HCT116 (cell line): ENCODE data around the gene PRC1. TPM values are rescaled to one million over a fixed set of nuclear protein-coding genes. Genes with fewer than 3 reads are reported as not detected.

Experiments
- ATAC-seq: fragments of 200-7000 bp; cut with Tn5 transposase; 2 replicates; pipeline ENCODE4 v1.9.1; 2020; ENCODE audit warnings: mild to moderate bottlenecking, moderate library complexity
- BruUV-seq: library from RNA; stranded (reverse); fragments of 400-500 nt; replicated peaks from 2 replicates; lab custom pipeline; 2021; lab: Mats Ljungman, UMichigan
- CTCF ChIA-PET: fragments of 300-600 bp; sonication (Branson Sonifier 250); formaldehyde crosslinking; loops from one replicate; lab custom pipeline; 2021; ENCODE audit warnings: antibody characterized with exemption; lab: Charles Lee
- POLR2A ChIA-PET: fragments of 300-600, 350-600 bp; sonication (Branson Sonifier 250); formaldehyde crosslinking; loops from one replicate; lab custom pipeline; 2021; ENCODE audit warnings: antibody characterized with exemption; lab: Charles Lee
- RAD21 ChIA-PET, 2 experiments: fragments of 300-600 bp; sonication (Branson Sonifier 250); formaldehyde crosslinking; loops; one replicate each; lab custom pipeline; 2023; ENCODE audit warnings: low total read pairs in 2 of 2; ENCODE audit not compliant: uncharacterized antibody in 2 of 2, unreplicated experiment in 2 of 2, low non-redundant PET in 1 of 2; lab: Charles Lee
- DNase-seq: peaks from one replicate; pipeline ENCODE4 v3.0.0-alpha.2; 2010; ENCODE audit warnings: low read depth, low spot score
- H2AFZ ChIP-seq: fragments of 200-600 bp; shearing (Covaris generic), sonication (generic); 2 replicates; pipeline ENCODE4 v1.6.1; 2017; ENCODE audit warnings: low read depth, mixed run types, mixed read lengths, antibody characterized with exemption, low read length; ENCODE audit not compliant: poor library complexity, severe bottlenecking
- H3K27ac ChIP-seq: 2 replicates; pipeline ENCODE4 v1.5.1; 2012; ENCODE audit warnings: low read depth, low read length
- H3K27me3 ChIP-seq: fragments of 200-600 bp; sonication (generic); 2 replicates; pipeline ENCODE4 v1.6.1; 2016; ENCODE audit warnings: mixed run types, low read length, mixed read lengths; ENCODE audit not compliant: insufficient read depth
- H3K36me3 ChIP-seq, 2 experiments: fragments of 200-500 bp in 1 of 2; fragments of 200-600 bp in 1 of 2; sonication (Bioruptor generic) in 1 of 2; sonication (generic) in 1 of 2; 2 replicates each; pipeline versions ENCODE4 v1.5.1 to v1.6.1; 2014 to 2016; ENCODE audit warnings: low read length in 2 of 2, inconsistent platforms in 1 of 2, mixed read lengths in 1 of 2, mixed run types in 1 of 2; ENCODE audit not compliant: insufficient read depth in 2 of 2, control insufficient read depth in 1 of 2
- H3K4me1 ChIP-seq, 2 experiments: fragments of 200-600 bp in 1 of 2; sonication (generic) in 1 of 2; 2 replicates each; pipeline versions ENCODE4 v1.5.1 to v1.6.1; 2012 to 2017; ENCODE audit warnings: low read length in 2 of 2, inconsistent platforms in 1 of 2, mild to moderate bottlenecking in 1 of 2, mixed read lengths in 1 of 2, mixed run types in 1 of 2, moderate library complexity in 1 of 2; ENCODE audit not compliant: insufficient read depth in 2 of 2, control insufficient read depth in 1 of 2
- H3K4me2 ChIP-seq: fragments of 200-600 bp; sonication (generic); 2 replicates; pipeline ENCODE4 v1.6.1; 2017; ENCODE audit warnings: mixed run types, low read length, mixed read lengths
- H3K4me3 ChIP-seq, 2 experiments: fragments of 200-600 bp in 1 of 2; sonication (generic) in 1 of 2; replicated peaks in 1 of 2; 2 replicates each; pipeline ENCODE4 v1.5.1; 2011 to 2016; ENCODE audit warnings: low read length in 2 of 2, control low read depth in 1 of 2, low read depth in 1 of 2, mild to moderate bottlenecking in 1 of 2, mixed read lengths in 1 of 2, mixed run types in 1 of 2
- H3K79me2 ChIP-seq: fragments of 200-600 bp; sonication (generic); 2 replicates; pipeline ENCODE4 v1.6.1; 2017; ENCODE audit warnings: mild to moderate bottlenecking, mixed run types, low read length, moderate library complexity, mixed read lengths; ENCODE audit not compliant: insufficient read depth
- H3K9ac ChIP-seq: fragments of 200-600 bp; sonication (generic); 2 replicates; pipeline ENCODE4 v1.6.1; 2016; ENCODE audit warnings: low read length, mixed read lengths
- H3K9me2 ChIP-seq: fragments of 200-600 bp; sonication (generic), shearing (Covaris generic); 2 replicates; pipeline ENCODE4 v1.6.1; 2017; ENCODE audit warnings: mixed run types, mild to moderate bottlenecking, moderate library complexity; ENCODE audit not compliant: insufficient read depth
- H3K9me3 ChIP-seq, 2 experiments: fragments of 200-500 bp in 1 of 2; fragments of 200-600 bp in 1 of 2; sonication (Bioruptor generic) in 1 of 2; sonication (generic) in 1 of 2; 2 replicates each; pipeline ENCODE4 v1.6.1; 2014 to 2017; ENCODE audit warnings: low read length in 2 of 2, mixed read lengths in 2 of 2, inconsistent platforms in 1 of 2, low read depth in 1 of 2, mild to moderate bottlenecking in 1 of 2, mixed run types in 1 of 2, moderate library complexity in 1 of 2; ENCODE audit not compliant: control insufficient read depth in 1 of 2, insufficient read depth in 1 of 2
- H4K20me1 ChIP-seq: fragments of 200-600 bp; sonication (generic), shearing (Covaris generic); 2 replicates; pipeline ENCODE4 v1.6.1; 2017; ENCODE audit warnings: mixed run types, mild to moderate bottlenecking, moderate library complexity; ENCODE audit not compliant: insufficient read depth
- CBX3 ChIP-seq: IDR thresholded peaks from 2 replicates; pipeline ENCODE4 v1.6.1; 2012; ENCODE audit warnings: low read depth
- EGR1 ChIP-seq: IDR thresholded peaks from 2 replicates; pipeline ENCODE4 v1.6.1; 2012; ENCODE audit warnings: low read depth
- ELF1 ChIP-seq: IDR thresholded peaks from 2 replicates; pipeline ENCODE4 v1.6.1; 2012; ENCODE audit warnings: low read depth, borderline replicate concordance
- EZH2 ChIP-seq: fragments of 200-600 bp; sonication (generic); IDR thresholded peaks from 2 replicates; pipeline ENCODE4 v1.6.1; 2017; ENCODE audit warnings: antibody characterized with exemption, mixed run types
- FOSL1 ChIP-seq: IDR thresholded peaks from 2 replicates; pipeline ENCODE4 v1.6.1; 2012; ENCODE audit warnings: low read depth
- POLR2AphosphoS5 ChIP-seq: IDR thresholded peaks from 2 replicates; pipeline ENCODE4 v1.6.1; 2011; ENCODE audit warnings: mild to moderate bottlenecking, low read depth, low read length, moderate library complexity
- RAD21 ChIP-seq: IDR thresholded peaks from 2 replicates; pipeline ENCODE4 v1.6.1; 2012; ENCODE audit warnings: low read depth, mild to moderate bottlenecking
- SIN3A ChIP-seq: IDR thresholded peaks from 2 replicates; pipeline ENCODE4 v1.6.1; 2012; ENCODE audit warnings: low read depth
- YY1 ChIP-seq: IDR thresholded peaks from 2 replicates; pipeline ENCODE4 v1.6.1; 2011; ENCODE audit warnings: low read length, low read depth, moderate library complexity, mild to moderate bottlenecking; ENCODE audit not compliant: insufficient replicate concordance; ENCODE audit errors: extremely low read depth
- ZBTB33 ChIP-seq: IDR thresholded peaks from 2 replicates; pipeline ENCODE4 v1.6.1; 2011; ENCODE audit warnings: mild to moderate bottlenecking, low read length, moderate library complexity; ENCODE audit not compliant: insufficient replicate concordance; ENCODE audit errors: extremely low read depth
- ZFX ChIP-seq: fragments of 450-650 bp; IDR thresholded peaks from 2 replicates; pipeline ENCODE4 v1.6.1; 2017
- ZNF274 ChIP-seq: fragments of 200-500 bp; sonication (Bioruptor generic); IDR thresholded peaks from 2 replicates; pipeline ENCODE4 v1.6.1; 2014; ENCODE audit warnings: mild to moderate bottlenecking, low read depth, low read length, inconsistent platforms
- intact Hi-C: fragments of 100-400 bp; cut with micrococcal nuclease; formaldehyde crosslinking; loops from 2 replicates; pipeline ENCODE4 v1.10.0; 2022
- total RNA-seq: library from RNA; stranded (reverse); gene quantifications from one replicate; pipeline ENCODE4 v1.2.1, GENCODE V29; 2021; ENCODE audit not compliant: unreplicated experiment
- TF ChIP-seq, protein P1 (sequence below), 3 experiments: fragments of 200-600 bp in 1 of 3; sonication (generic) in 1 of 3; IDR thresholded peaks in 2 of 3; conservative IDR thresholded peaks in 1 of 3; 2 replicates each; pipeline ENCODE4 v1.5.1; 2012 to 2017; ENCODE audit warnings: low read depth in 2 of 3, low read length in 2 of 3, antibody characterized with exemption in 1 of 3, borderline replicate concordance in 1 of 3, control low read depth in 1 of 3, mild to moderate bottlenecking in 1 of 3, mixed read lengths in 1 of 3, mixed run types in 1 of 3, moderate library complexity in 1 of 3; ENCODE audit not compliant: insufficient read depth in 1 of 3

The PRC1 gene
- total RNA-seq, 1 experiment from 2014 or later = 186 TPM

DNA sequence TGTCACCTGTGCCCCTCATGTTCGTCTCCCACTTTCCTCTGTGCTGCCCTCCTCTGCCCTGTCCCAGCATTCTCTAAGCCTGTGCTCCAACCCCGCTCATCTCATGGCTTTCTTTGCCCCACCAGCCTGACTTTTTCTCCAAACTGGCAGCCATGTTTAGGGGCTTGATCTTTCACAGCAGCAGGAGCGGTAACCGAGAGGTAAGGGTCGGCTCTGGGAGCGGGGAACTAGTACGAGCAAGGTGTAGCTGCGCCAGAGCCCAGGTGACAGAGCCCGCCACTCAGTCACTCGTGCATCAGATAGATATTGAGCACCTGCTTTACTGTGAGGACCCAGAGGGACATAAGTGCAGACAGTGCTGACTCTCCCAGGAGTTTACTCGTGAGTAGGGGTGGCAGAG lies 77.9 kb downstream of the PRC1 start:
- intact Hi-C loops = no loop called here
- TF ChIP-seq ZNF274 = no peak
- TF ChIP-seq POLR2AphosphoS5 = no peak
- TF ChIP-seq EGR1 = no peak
- TF ChIP-seq ZBTB33 = no peak
- no peak for TF ChIP-seq YY1
- TF ChIP-seq CBX3 = no peak
- no peak for TF ChIP-seq ZFX
- TF ChIP-seq, protein P1, sequence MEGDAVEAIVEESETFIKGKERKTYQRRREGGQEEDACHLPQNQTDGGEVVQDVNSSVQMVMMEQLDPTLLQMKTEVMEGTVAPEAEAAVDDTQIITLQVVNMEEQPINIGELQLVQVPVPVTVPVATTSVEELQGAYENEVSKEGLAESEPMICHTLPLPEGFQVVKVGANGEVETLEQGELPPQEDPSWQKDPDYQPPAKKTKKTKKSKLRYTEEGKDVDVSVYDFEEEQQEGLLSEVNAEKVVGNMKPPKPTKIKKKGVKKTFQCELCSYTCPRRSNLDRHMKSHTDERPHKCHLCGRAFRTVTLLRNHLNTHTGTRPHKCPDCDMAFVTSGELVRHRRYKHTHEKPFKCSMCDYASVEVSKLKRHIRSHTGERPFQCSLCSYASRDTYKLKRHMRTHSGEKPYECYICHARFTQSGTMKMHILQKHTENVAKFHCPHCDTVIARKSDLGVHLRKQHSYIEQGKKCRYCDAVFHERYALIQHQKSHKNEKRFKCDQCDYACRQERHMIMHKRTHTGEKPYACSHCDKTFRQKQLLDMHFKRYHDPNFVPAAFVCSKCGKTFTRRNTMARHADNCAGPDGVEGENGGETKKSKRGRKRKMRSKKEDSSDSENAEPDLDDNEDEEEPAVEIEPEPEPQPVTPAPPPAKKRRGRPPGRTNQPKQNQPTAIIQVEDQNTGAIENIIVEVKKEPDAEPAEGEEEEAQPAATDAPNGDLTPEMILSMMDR (IDR thresholded peaks at IDR 0.05 in 2 of 3, conservative IDR thresholded peaks at IDR 0.05 in 1 of 3; ENCODE audit: borderline replicate concordance in 1 of 3, insufficient read depth in 1 of 3, low read depth in 2 of 3, low read length in 2 of 3) = no peak
- no peak for TF ChIP-seq FOSL1
- no peak for TF ChIP-seq ELF1
- TF ChIP-seq EZH2 = no peak
- no peak for TF ChIP-seq SIN3A
- no peak for TF ChIP-seq RAD21
- DNase-seq = no peak
- ATAC-seq = no peak
- no peaks in the 10 kb centered on the region for H3K9me2 ChIP-seq
- H3K4me1 ChIP-seq = no peaks in the 10 kb centered on the region
- no peaks in the 10 kb centered on the region for H3K27me3 ChIP-seq
- H2AFZ ChIP-seq = no peak overlapping the region
- ChIA-PET POLR2A (no interaction called here), CTCF (no interaction called here), RAD21 (no interaction called here)
- no peak overlapping the region for H3K27ac ChIP-seq
- no peaks in the 10 kb centered on the region for H3K9me3 ChIP-seq
- peaks cover 2 to 4% of the 10 kb centered on the region in 2 experiments; a peak in 3 of 4 replicates for H3K36me3 ChIP-seq
- H3K9ac ChIP-seq = no peak overlapping the region
- H4K20me1 ChIP-seq = no peaks in the 10 kb centered on the region
- H3K79me2 ChIP-seq = no peaks in the 10 kb centered on the region
- H3K4me3 ChIP-seq = no peak overlapping the region
- no TSS peak for BruUV-seq
- no peak overlapping the region for H3K4me2 ChIP-seq

Other genes with a start within 250 kb of the PRC1 start
- 42.0 TPM for gene FURIN, start 125.9 kb downstream of the PRC1 start, total RNA-seq
- 5.3 TPM for gene FES, start 110.0 kb downstream of the PRC1 start, total RNA-seq
- gene MAN2A2, start 91.2 kb downstream of the PRC1 start, total RNA-seq = 44.9 TPM
- 20.4 TPM for gene HDDC3, start 62.0 kb downstream of the PRC1 start, total RNA-seq
- gene UNC45A, start 59.2 kb downstream of the PRC1 start, total RNA-seq = 95.4 TPM
- gene RCCD1, start 39.7 kb downstream of the PRC1 start, total RNA-seq = 38.5 TPM
- 23.1 TPM for gene VPS33B, start 28.1 kb upstream of the PRC1 start, total RNA-seq
- not detected for gene SV2B, start 105.7 kb upstream of the PRC1 start, total RNA-seq